Esophagus muscularis mucosa (tissue), 3 donors: Measurements from ENCODE around the gene CDADC1.

Experiments
- CTCF ChIP-seq, 3 experiments: fragments of 200-600 bp in 2 of 3; fragments of 450-650 bp in 1 of 3; sonication (generic) in 2 of 3; IDR thresholded peaks; one replicate each; pipeline ENCODE4 v1.5.1; 2017 to 2019; ENCODE audit warnings: antibody characterized with exemption in 3 of 3, mild to moderate bottlenecking in 2 of 3, moderate library complexity in 1 of 3
- POLR2A ChIP-seq: fragments of 450-650 bp; IDR thresholded peaks from one replicate; pipeline ENCODE4 v1.6.1; 2017; ENCODE audit warnings: antibody characterized with exemption, moderate library complexity, mild to moderate bottlenecking, low read depth
- POLR2AphosphoS5 ChIP-seq, 2 donors: sonication (generic); formaldehyde crosslinking; IDR thresholded peaks; one replicate each; pipeline ENCODE4 v1.6.1; 2017; ENCODE audit warnings: antibody characterized with exemption in 2 of 2

GRCh38 chr13:49210114-49210513, 37.6 kb upstream of the CDADC1 start:
- no peak for TF ChIP-seq CTCF (IDR thresholded peaks at IDR 0.05)
- no peak for TF ChIP-seq POLR2AphosphoS5 (IDR thresholded peaks at IDR 0.05)
- no peak for TF ChIP-seq POLR2A
